Middle frontal gyrus (tissue), 1 donor: Measurements from ENCODE around the gene IFT22.
"Not testable (repeated sequence)": the region's sequence is repeated elsewhere in the genome, so short reads cannot be mapped to it uniquely, and the experiment has no call there.

ENCODE experiments used
- DNase-seq: peaks from one replicate; pipeline ENCODE4 v3.0.0-alpha.2; 2015; ENCODE audit warnings: low spot score; ENCODE audit errors: extremely low spot score

IFT22 gene

DNA sequence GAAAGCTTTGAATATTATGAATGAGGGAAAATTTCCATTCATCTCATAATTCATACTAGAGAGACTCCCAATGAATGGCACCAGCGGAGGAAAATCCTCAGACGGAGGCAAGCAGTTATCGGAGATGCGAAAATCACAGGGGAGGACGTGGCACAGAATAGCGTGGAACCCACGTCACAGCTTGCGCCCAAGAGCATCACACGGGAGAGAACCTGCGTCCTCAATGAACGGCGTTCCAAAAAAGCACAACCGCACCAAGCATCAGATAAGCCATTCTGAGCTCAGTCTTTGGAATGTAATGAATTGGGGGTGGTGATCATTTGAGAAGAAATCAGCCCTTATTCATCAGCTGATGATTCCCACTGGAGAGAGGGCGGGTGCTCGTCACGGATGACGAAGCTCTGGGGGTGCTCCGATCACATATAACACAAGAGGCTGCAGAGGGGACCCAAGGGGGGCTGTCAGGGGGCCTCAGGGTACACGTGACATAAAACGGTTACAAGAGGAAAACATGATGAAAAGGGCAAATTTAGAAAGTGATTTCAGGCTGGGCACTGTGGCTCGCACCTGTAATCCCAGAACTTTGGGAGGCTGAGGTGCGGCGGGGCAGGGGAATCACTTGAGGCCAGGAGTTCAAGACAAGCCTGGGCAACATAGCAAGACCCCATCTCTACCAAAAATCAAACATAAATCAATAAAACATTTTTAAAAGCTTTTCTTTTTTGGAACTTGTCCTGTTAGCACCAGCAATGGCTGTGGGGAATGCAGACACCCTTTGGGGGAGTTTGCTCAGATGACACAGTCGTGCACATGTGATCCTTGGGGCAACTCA, 42.9 kb downstream of the IFT22 start:
- no peak for DNase-seq

DNA sequence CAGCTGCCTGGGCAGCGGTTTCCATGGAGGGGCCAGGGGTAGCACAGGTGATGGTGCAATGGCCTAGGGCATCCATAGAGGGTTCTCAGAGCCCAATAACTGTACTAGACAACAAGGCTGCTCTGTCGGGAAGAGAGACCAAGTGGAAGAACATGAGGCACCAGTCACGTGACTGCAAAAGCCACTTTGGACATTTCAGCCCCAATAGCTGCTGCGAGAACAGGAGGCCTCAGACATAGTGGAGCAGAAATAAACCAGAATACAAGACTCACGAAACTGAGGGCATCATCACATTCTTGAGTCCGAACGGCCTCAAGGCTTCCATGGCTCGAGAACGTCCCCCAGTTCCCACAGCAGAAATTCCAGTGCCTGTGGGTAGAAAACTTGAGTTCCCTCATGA, 44.5 kb downstream of the IFT22 start:
- no peak for DNase-seq

- peak; percentile 4 for DNase-seq
Measured at GRCh38 chr7:101273206-101273605, 48.4 kb downstream of the IFT22 start.

- no peak for DNase-seq
Measured at GRCh38 chr7:101271021-101271420, 50.6 kb downstream of the IFT22 start.

DNA sequence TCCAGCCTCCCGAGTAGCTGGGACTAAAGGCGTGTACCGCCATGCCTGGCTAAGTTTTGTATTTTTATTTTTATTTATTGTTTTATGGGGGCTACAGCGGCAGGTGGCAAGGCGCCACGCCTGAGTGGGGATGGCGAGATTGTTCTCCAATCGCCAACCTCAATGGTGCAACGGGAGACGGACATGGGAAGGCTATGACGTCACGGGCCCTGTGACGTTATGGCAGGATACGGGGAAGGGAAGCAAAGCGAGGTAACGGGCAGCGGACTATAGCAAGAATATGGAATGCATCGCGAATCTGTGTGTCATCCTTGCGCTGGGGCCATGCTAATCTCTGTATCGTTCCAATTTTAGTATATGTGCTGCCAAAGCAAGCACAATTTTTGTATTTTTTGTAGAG, 51.9 kb downstream of the IFT22 start:
- DNase-seq, result no peak

DNA sequence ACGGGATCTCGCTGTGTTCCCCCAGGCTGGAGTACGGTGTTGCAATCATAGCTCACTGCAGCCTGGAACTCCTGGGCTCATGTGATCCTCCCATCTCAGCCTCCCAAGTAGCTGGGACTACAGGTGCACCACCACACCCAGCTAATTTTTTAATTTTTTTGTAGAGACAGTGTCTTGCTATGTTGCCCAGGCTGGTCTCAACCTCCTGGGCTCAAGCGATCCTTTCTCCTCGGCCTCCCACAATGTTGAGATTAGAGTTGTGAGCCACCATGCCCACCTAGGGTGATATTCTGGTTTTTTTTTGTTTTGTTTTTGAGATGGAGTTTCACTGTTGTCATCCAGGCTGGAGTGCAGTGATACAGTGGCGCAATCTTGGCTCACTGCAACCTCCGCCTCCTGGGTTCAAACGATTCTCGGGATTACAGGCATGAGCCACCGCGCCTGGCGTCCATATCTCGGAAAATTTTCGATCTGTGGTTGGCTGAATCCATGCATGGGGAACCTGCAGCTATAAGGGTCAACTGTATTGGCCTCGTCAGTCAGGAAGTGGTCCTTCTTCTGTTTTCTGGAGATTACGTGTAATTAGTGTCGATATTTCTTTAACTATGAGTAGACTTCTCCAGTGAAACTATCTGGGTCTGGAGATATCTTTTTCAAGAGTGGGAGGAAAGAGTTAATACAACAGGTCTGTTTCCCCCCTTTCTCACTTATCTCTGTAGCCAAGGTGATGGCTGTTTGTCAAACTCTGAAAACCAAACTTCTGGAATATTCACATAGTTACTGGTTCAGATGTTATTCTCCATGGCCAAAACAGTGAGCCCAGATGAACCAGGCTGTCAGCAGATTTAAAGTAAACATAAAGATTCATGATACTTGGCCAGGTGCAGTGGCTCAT, 55.7 kb downstream of the IFT22 start:
- DNase-seq, result no peak

DNA sequence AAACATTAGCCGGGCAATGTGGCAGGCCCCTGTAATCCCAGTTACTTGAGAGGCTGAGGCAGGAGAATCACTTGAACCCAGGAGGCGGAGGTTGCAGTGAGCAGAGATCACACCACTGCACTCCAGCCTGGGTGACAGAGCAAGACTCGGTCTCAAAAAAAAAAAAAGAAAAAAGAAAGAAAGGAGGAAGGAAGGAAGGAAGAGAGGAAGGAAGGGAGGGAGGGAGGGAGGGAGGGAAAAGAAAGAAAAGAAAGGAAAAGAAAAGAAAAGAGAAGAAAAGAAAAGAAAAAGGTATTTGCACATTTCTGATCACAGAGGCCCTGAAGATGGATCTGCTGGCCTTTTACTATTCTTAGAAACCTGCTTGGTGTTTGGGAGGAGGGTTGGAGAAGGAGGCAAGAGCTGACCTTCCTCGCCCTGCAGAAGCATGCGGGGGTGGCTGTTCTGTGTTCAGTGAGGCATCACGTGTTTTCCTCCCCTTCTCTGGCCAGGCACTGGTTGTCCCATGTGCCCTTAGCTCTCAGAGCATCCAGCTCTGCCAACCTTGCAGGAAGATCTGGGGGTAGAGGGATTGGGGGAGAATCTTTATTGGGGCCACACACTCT, 57.4 kb downstream of the IFT22 start:
- DNase-seq, result not testable (repeated sequence)
